Mesenchymal stem cell (in vitro differentiated cells and primary cell): ENCODE measurements around the gene ELF2.

Source experiments
- DNase-seq: peaks from one replicate; pipeline ENCODE4 v3.0.0-alpha.2; 2013
- H2AFZ ChIP-seq: one replicate; pipeline ENCODE4 v1.6.1; 2013; ENCODE audit warnings: low read depth, mild to moderate bottlenecking, control low read depth, inconsistent platforms, low read length, moderate library complexity
- H2AK5ac ChIP-seq: 2 replicates; pipeline ENCODE4 v1.6.1; 2013; ENCODE audit warnings: low read length, moderate library complexity, mild to moderate bottlenecking, inconsistent platforms; ENCODE audit not compliant: severe bottlenecking
- H2BK120ac ChIP-seq: one replicate; pipeline ENCODE4 v1.6.1; 2013; ENCODE audit warnings: low read depth, mild to moderate bottlenecking, inconsistent platforms, low read length, moderate library complexity
- H2BK12ac ChIP-seq, 2 experiments: one replicate each; pipeline ENCODE4 v1.6.1; 2013; ENCODE audit warnings: inconsistent platforms in 2 of 2, low read length in 2 of 2, mild to moderate bottlenecking in 2 of 2, moderate library complexity in 2 of 2, control low read depth in 1 of 2
- H2BK15ac ChIP-seq: one replicate; pipeline ENCODE4 v1.6.1; 2013; ENCODE audit warnings: mild to moderate bottlenecking, low read depth, inconsistent platforms; ENCODE audit not compliant: poor library complexity, severe bottlenecking
- H2BK5ac ChIP-seq: 2 replicates; pipeline ENCODE4 v1.6.1; 2013; ENCODE audit warnings: low read depth, mild to moderate bottlenecking, low read length, control low read depth, inconsistent platforms; ENCODE audit not compliant: poor library complexity, severe bottlenecking
- H3K14ac ChIP-seq, 2 experiments: one replicate each; pipeline ENCODE4 v1.6.1; 2013; ENCODE audit warnings: inconsistent platforms in 2 of 2, low read length in 2 of 2, control low read depth in 1 of 2, mild to moderate bottlenecking in 1 of 2, moderate library complexity in 1 of 2
- H3K18ac ChIP-seq, 2 experiments: one replicate each; pipeline ENCODE4 v1.6.1; 2013; ENCODE audit warnings: inconsistent platforms in 2 of 2, low read length in 2 of 2, control low read depth in 1 of 2, low read depth in 1 of 2, mild to moderate bottlenecking in 1 of 2
- H3K23ac ChIP-seq, 2 experiments: one replicate each; pipeline ENCODE4 v1.6.1; 2013; ENCODE audit warnings: inconsistent platforms in 2 of 2, low read length in 2 of 2, mild to moderate bottlenecking in 2 of 2, moderate library complexity in 2 of 2, control low read depth in 1 of 2
- H3K27ac ChIP-seq: 2 replicates; pipeline ENCODE4 v1.5.1; 2013; ENCODE audit warnings: mild to moderate bottlenecking, moderate library complexity, low read length, control low read depth, inconsistent platforms; ENCODE audit not compliant: poor library complexity, severe bottlenecking
- H3K27me3 ChIP-seq, 2 experiments: 2 replicates each; pipeline versions ENCODE4 v1.6.1 to v1.7.0; 2013; ENCODE audit warnings: low read length in 2 of 2, mild to moderate bottlenecking in 2 of 2, moderate library complexity in 2 of 2, control low read depth in 1 of 2, inconsistent platforms in 1 of 2; ENCODE audit not compliant: control insufficient read depth in 1 of 2, insufficient read depth in 1 of 2
- H3K36me3 ChIP-seq, 2 experiments: 2 replicates each; pipeline versions ENCODE4 v1.6.1 to v1.7.0; 2013; ENCODE audit warnings: low read length in 2 of 2, control low read depth in 1 of 2, inconsistent platforms in 1 of 2, low read depth in 1 of 2, mild to moderate bottlenecking in 1 of 2; ENCODE audit not compliant: insufficient read depth in 2 of 2, control insufficient read depth in 1 of 2
- H3K4ac ChIP-seq, 2 experiments: one replicate each; pipeline ENCODE4 v1.6.1; 2013; ENCODE audit warnings: inconsistent platforms in 2 of 2, low read length in 2 of 2, mild to moderate bottlenecking in 2 of 2, moderate library complexity in 2 of 2, control low read depth in 1 of 2, low read depth in 1 of 2
- H3K4me1 ChIP-seq: 2 replicates; pipeline ENCODE4 v1.6.1; 2013; ENCODE audit warnings: low read depth, low read length, control low read depth; ENCODE audit not compliant: control insufficient read depth, insufficient read depth
- H3K4me2 ChIP-seq: 2 replicates; pipeline ENCODE4 v1.6.1; 2013; ENCODE audit warnings: low read length, mild to moderate bottlenecking, inconsistent platforms; ENCODE audit not compliant: poor library complexity, severe bottlenecking
- H3K4me3 ChIP-seq, 2 experiments: 2 replicates each; pipeline versions ENCODE4 v1.5.1 to v1.7.0; 2013; ENCODE audit warnings: low read length in 2 of 2, mild to moderate bottlenecking in 2 of 2, control low read depth in 1 of 2, low read depth in 1 of 2; ENCODE audit not compliant: insufficient read depth in 1 of 2
- H3K79me1 ChIP-seq: replicated peaks from 2 replicates; pipeline ENCODE4 v1.6.1; 2013; ENCODE audit warnings: mild to moderate bottlenecking, control low read depth, low read length, inconsistent platforms; ENCODE audit not compliant: poor library complexity, severe bottlenecking
- H3K9ac ChIP-seq: 2 replicates; pipeline ENCODE4 v1.7.0; 2013; ENCODE audit warnings: mild to moderate bottlenecking, low read length, moderate library complexity
- H3K9me3 ChIP-seq: 2 replicates; pipeline ENCODE4 v1.7.0; 2013; ENCODE audit warnings: mild to moderate bottlenecking, low read length; ENCODE audit not compliant: control insufficient read depth
- H4K8ac ChIP-seq: one replicate; pipeline ENCODE4 v1.6.1; 2013; ENCODE audit warnings: inconsistent platforms, mild to moderate bottlenecking, low read length, moderate library complexity
- H4K91ac ChIP-seq: one replicate; pipeline ENCODE4 v1.6.1; 2013; ENCODE audit warnings: mild to moderate bottlenecking, low read length, inconsistent platforms
- WGBS: methylation state at CpG from one replicate; pipeline ENCODE4 v1.1.7; 2013; ENCODE audit warnings: mixed read lengths; 5-methylcytosine and 5-hydroxymethylcytosine counted together

ELF2 gene

GRCh38 chr4:139112650-139113049 is 64.4 kb downstream of the ELF2 start:
- 97% methylated on average over 3 of the region's 5 CpGs for WGBS
- Histone ChIP-seq H2BK12ac (no peak overlapping the region), H4K91ac (no peak overlapping the region), H2BK5ac (no peak overlapping the region), H4K8ac (no peak overlapping the region), H3K36me3 (peaks cover 6 to 8% of the 10 kb centered on the region in 2 experiments), H3K27ac (no peak overlapping the region), H3K14ac (no peak overlapping the region), H3K23ac (no peak overlapping the region), H3K9me3 (no peaks in the 10 kb centered on the region), H3K18ac (no peak overlapping the region), H3K4me1 (no peaks in the 10 kb centered on the region), H3K27me3 (no peaks in the 10 kb centered on the region), H2AFZ (no peak overlapping the region), H2BK15ac (no peak overlapping the region), H2BK120ac (no peak overlapping the region), H3K9ac (no peak overlapping the region), H3K4ac (no peak overlapping the region), H3K4me3 (no peak overlapping the region), H3K4me2 (no peak overlapping the region), H2AK5ac (no peak overlapping the region), H3K79me1 (peaks cover 1% of the 10 kb centered on the region)
- no peak for DNase-seq

GRCh38 chr4:139108567-139109128 is 68.4 kb downstream of the ELF2 start:
- H3K9ac ChIP-seq: no peak overlapping the region
- H3K4me3 ChIP-seq: no peak overlapping the region
- no peak overlapping the region for H3K14ac ChIP-seq
- no peak overlapping the region for H2BK15ac ChIP-seq
- no peak overlapping the region for H3K4me2 ChIP-seq
- H3K27ac ChIP-seq: no peak overlapping the region
- 97% methylated on average over 3 of the region's 6 CpGs for WGBS
- DNase-seq: no peak
- no peaks in the 10 kb centered on the region for H3K4me1 ChIP-seq
- H2AFZ ChIP-seq: no peak overlapping the region
- no peaks in the 10 kb centered on the region for H3K9me3 ChIP-seq
- H3K27me3 ChIP-seq: no peaks in the 10 kb centered on the region
- no peaks in the 10 kb centered on the region for H3K36me3 ChIP-seq
- H3K23ac ChIP-seq: no peak overlapping the region
- H3K18ac ChIP-seq: no peak overlapping the region
- no peak overlapping the region for H3K4ac ChIP-seq
- peaks cover 2% of the 10 kb centered on the region for H3K79me1 ChIP-seq
- no peak overlapping the region for H4K8ac ChIP-seq
- H2BK12ac ChIP-seq: no peak overlapping the region
- H2BK120ac ChIP-seq: no peak overlapping the region
- no peak overlapping the region for H4K91ac ChIP-seq
- H2BK5ac ChIP-seq: no peak overlapping the region
- H2AK5ac ChIP-seq: no peak overlapping the region

DNA sequence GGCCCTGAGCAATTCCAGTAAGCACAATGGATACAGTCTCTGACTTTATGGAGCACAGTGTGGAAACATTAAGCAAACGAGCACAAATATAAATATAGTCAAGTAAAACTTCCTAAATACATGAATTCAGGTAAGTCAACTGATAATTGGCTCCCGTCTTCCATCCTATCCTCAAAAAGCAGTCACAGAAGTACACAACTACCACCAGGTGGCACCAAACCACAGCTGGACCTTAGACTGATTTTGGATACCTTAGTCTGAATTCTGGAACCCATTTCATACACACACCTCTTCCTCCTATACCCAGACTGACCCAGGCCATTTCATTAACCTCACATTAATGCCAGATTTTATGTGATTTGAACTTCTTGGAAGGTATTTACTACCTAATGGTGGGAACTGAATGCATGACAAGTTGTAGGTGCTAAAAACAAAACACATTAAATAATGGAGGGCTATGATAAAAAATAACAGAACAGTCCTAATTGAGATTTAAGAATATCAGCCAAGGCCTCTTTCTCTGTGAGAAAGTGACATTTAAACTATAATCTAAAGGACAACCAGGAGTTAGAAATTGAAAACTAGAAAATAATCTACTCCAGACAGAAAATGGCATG is 77.5 kb downstream of the ELF2 start:
- Histone ChIP-seq H2BK120ac (no peak overlapping the region), H3K4ac (no peak overlapping the region), H3K14ac (no peak overlapping the region), H3K36me3 (no peaks in the 10 kb centered on the region), H3K4me3 (no peak overlapping the region), H2AFZ (no peak overlapping the region), H3K4me2 (no peak overlapping the region), H2BK15ac (no peak overlapping the region), H3K27ac (no peak overlapping the region), H2BK5ac (no peak overlapping the region), H3K4me1 (no peaks in the 10 kb centered on the region), H3K79me1 (peaks cover 5% of the 10 kb centered on the region), H3K27me3 (no peaks in the 10 kb centered on the region), H2BK12ac (no peak overlapping the region), H4K91ac (no peak overlapping the region), H3K9ac (no peak overlapping the region), H3K23ac (no peak overlapping the region), H4K8ac (no peak overlapping the region), H3K9me3 (no peaks in the 10 kb centered on the region), H2AK5ac (no peak overlapping the region), H3K18ac (no peak overlapping the region)
- WGBS: 3% methylated on average over 2 of the region's 2 CpGs
- peak; percentile 84 for DNase-seq

DNA sequence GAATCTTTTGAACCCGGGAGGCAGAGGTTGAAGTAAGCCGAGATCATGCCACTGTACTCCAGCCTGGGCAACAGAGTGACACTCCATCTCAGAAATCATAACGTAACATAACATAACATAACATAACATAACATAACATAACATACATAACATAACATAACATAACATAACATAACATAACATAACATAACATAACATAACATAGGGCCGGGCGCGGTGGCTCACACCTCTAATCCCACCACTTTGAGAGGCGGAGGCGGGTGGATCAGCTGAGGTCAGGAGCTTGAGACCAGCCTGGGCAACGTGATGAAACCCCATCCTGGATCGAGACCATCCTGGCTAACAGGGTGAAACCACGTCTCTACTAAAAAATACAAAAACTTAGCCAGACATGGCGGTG is 84.7 kb downstream of the ELF2 start:
- H3K18ac ChIP-seq: no peak overlapping the region
- whole genome bisulfite sequencing: 86% methylated on average over 12 of the region's 12 CpGs

More for the DNA sequence above, 84.7 kb downstream of the ELF2 start:
- Histone ChIP-seq H4K8ac (no peak overlapping the region), H2BK15ac (no peak overlapping the region), H3K9me3 (no peaks in the 10 kb centered on the region), H3K36me3 (no peaks in the 10 kb centered on the region), H3K9ac (no peak overlapping the region), H3K79me1 (peaks cover 10% of the 10 kb centered on the region), H2BK120ac (no peak overlapping the region), H2AK5ac (no peak overlapping the region), H3K4me1 (no peaks in the 10 kb centered on the region), H3K4ac (no peak overlapping the region), H2AFZ (no peak overlapping the region), H3K4me3 (no peak overlapping the region), H2BK12ac (no peak overlapping the region), H4K91ac (no peak overlapping the region), H3K14ac (no peak overlapping the region), H3K27me3 (no peaks in the 10 kb centered on the region), H3K23ac (no peak overlapping the region), H2BK5ac (no peak overlapping the region), H3K4me2 (no peak overlapping the region), H3K27ac (no peak overlapping the region)
- no peak for DNase-seq
